GM12801 (cell line): Measurements from ENCODE around the gene ELOB.

Source experiments
- CTCF ChIP-seq: IDR thresholded peaks from one replicate; pipeline ENCODE4 v1.5.1; 2011; ENCODE audit warnings: control low read depth; ENCODE audit not compliant: insufficient read length; ENCODE audit errors: extremely low read depth

Gene ELOB

GRCh38 chr16:2752035-2752849 is 24.8 kb downstream of the ELOB start, which contains the start of gene SRRM2:
Gene SRRM2, plus strand, starts transcription at chr16:2752638. Its CDS starts 3,727 bp downstream, at chr16:2756365.
- no peak for TF ChIP-seq CTCF

- TF ChIP-seq CTCF = no peak
Observed at GRCh38 chr16:2751577-2752034, 25.5 kb downstream of the ELOB start.

- no peak for TF ChIP-seq CTCF
Observed at GRCh38 chr16:2749936-2750335, 27.1 kb downstream of the ELOB start.

DNA sequence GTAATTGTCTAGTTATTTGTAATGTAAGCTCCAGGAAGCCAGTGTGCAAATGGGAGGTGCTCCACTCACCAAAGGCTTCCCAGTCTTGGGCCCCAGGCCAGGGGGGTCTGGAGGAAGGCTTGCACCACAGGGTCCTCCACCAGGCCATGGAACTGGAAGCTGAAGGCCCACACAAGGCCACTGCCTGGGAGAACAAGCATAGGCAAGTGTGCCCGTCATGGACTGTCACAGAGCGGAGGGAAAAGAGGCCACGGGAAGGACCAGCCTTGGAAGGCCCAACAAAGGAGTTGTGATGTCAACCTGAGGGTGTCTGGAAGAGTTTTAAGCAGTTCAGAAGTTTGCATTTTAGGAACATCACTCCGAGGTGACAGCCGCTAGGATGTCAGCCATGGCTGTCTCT is 27.6 kb downstream of the ELOB start:
- no peak for TF ChIP-seq CTCF

GRCh38 chr16:2748757-2749455 is 28.2 kb downstream of the ELOB start:
- no peak for TF ChIP-seq CTCF

DNA sequence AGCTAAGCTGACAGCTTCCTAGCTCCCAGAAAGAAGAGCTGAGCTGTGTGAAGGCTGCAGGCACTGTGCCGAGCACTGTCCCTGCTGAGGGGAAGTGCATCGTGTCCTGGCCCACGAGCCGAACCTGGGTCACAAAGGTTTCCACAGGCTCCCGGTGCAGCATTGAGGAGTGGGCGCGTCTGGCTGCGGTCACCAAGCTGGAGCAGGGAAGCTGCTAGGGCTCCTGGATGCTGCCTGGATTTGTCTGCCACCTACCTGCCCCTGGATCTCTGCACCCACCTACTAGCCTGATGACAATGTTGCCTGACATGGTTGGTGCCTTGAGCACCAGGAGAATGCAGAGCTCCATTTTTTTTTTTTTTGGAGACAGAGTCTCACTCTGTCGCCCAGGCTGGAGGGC is 31.1 kb downstream of the ELOB start:
- TF ChIP-seq CTCF = no peak

- no peak for TF ChIP-seq CTCF
Observed at GRCh38 chr16:2745116-2745890, 31.8 kb downstream of the ELOB start.
